GM19452 (cell line): ENCODE data around the gene MED7.
A peak's percentile ranks its signal among the peaks of the same experiment; 100 is the strongest.

Experiments used
- ATAC-seq: cut with Tn5 transposase; IDR thresholded peaks from one replicate; pipeline ENCODE4 v1.9.1; 2021; ENCODE audit not compliant: unreplicated experiment

Gene MED7

DNA sequence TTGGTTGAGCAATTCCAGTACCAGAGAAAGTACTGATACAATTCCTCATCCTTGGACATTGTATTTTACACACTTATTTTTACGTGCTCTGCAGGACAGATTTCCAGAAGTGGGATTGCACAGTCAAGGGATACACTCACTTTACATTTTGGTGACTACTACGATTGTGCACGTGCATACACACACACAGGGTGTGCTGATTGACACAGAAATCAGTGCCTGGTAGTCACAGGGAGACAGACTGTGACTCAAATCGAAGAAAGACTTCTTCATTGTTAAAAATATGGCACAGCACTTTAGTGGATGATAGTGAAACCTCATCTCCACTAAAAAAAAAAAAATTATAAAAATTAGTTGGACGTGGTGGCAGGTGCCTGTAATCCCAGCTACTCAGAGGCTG is 21.9 kb upstream of the MED7 start:
- ATAC-seq, result no peak

GRCh38 chr5:157162919-157163510 is 20.4 kb upstream of the MED7 start:
- ATAC-seq, result no peak

GRCh38 chr5:157161996-157162395 is 19.3 kb upstream of the MED7 start:
- ATAC-seq, result no peak

DNA sequence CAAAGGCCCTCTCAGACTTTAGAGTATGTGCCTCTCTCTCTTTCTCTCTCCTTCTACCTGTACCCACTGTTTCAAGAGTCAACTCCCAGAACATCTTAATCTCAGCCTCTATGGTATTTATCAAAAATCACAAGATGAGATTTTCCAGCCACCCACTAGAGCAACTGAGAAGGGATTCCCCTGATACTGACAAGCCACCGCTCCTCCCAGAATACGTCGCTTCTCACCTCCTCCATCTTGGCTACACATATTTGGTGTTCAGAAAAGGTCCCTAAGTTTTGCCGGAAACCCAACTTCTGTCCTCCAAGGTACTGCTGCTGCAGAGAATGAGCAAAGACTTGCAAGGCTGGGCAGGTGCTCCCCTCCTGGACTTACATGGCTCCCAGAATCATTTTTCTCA is 17.3 kb upstream of the MED7 start:
- ATAC-seq, result no peak

DNA sequence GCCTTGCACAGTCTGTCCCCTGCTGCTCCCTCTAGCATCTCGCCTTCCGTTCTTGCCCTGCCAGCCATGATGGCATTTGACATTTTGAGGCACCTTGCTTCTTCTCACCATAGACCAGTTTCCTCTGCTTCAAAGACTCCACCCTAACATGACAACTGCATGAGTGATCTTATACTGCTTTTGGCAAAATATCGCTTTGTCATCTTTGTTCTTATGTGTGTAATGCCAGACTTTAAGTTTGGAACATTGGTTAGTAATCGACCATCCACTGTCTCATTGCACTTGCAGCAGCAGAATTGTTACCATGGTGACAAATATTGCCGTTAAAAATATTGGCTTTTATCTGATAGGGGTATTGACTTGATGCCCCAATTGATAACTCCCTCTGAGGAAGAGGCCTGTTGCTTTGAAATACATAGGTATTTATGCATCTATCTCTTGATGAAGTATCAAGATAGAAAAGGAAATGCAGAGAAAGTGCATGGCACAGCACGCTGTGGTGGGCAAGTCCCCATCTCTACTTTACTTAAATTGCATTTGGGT is 16.6 kb upstream of the MED7 start:
- ATAC-seq, result no peak

GRCh38 chr5:157157293-157157891 is 14.7 kb upstream of the MED7 start:
- ATAC-seq, result no peak

- ATAC-seq, result no peak
Observed at GRCh38 chr5:157155297-157155696, 12.6 kb upstream of the MED7 start.

GRCh38 chr5:157150995-157151394 is 8.3 kb upstream of the MED7 start:
- no peak for ATAC-seq

- peak; percentile 71 for ATAC-seq
Observed at GRCh38 chr5:157148734-157149615, 6.3 kb upstream of the MED7 start.

DNA sequence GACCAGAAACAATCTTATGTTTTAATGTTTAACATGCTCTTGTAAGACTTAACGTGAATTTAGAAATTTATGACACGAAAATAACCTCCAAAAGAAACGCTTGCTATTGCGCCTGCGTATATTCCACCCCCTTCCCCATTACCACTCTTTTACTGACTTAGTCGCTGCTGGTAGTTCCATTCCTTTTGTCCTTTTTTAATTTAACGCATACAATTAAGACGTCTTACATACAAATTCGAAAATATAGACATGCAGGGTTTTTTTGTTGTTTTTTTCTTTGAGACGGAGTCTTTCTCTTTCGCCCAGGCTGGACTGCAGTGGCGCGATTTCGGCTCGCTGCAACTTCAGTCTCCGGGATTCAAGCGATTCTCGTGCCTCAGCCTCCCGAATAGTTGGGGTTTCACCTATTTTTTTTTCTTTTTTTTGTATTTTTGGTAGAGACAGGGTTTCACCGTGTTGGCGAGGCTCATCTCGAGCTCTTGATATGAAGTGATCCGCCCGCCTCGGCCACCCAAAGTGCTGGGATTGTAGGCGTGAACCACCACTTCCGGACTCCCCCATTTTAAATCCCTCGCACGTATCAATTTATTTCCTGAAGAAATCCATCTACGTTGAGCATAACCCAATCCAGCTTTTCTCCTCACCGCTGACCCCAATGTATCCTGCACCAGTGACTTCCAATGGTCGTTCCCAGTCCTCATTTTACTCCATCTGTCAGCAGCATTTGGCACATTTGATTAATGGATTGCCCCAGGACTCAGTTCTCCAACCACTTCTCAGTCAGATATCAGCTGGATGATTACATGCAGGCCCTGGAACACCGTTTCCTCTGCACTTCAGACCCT is 684 bp upstream of the MED7 start:
- peak; percentile 48 for ATAC-seq

GRCh38 chr5:157137691-157138090 is 5.0 kb downstream of the MED7 start:
- ATAC-seq, result no peak

DNA sequence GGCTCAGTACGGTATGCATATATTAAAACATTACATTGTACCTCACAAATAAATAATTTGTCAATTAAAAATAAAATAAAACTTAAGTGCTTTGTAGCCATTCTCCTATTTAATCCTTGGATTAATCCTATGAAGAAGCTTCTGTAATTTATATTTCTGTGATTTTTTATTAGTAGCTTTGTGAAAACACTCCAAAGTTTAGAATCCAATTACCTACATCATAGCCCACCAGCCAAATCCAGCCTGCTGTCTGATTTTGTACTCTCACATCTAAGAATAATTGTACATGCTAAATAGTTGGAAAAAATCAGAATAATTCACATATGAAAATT is 10.4 kb downstream of the MED7 start:
- ATAC-seq, result no peak

DNA sequence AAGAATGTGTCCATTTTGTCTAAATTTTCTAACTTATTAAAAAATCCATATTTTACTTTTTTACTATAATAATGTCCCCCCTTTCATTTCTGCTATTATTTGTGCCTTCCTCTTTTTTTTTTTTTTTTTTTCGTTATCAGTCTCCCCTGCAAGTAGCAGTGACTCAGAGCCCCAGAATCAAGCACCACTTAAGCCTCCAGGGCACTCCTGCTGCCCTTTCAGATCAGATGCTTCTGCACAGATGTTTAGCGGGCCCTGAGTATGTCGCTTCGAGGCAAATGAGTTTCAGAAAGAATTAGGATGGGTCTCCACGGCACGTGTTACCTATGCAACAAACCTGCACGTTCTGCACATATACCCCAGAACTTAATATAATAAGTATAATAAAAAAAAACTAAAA is 11.7 kb downstream of the MED7 start:
- peak; percentile 45 for ATAC-seq

DNA sequence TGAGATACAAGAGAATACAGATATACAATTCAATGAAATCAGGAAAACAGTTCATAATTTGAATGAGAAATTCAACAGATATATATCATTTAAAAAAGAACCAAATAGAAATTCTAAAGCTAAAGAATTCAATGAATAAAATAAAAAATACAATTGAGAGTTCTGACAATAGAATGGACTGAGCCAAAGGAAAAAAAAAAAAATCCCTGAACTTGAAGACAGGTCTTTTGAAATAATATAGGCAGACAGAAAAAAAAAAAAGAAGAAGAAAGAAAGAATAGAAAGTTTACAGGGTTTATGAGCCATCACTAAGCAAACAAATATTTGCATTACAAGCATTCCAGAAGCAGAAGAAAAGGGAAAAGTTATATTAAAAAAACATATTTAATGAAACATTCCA is 21.0 kb downstream of the MED7 start:
- ATAC-seq, result no peak

- ATAC-seq, result no peak
Observed at GRCh38 chr5:157120102-157120501, 22.6 kb downstream of the MED7 start.

GRCh38 chr5:157116483-157116954 is 26.1 kb downstream of the MED7 start:
- no peak for ATAC-seq

DNA sequence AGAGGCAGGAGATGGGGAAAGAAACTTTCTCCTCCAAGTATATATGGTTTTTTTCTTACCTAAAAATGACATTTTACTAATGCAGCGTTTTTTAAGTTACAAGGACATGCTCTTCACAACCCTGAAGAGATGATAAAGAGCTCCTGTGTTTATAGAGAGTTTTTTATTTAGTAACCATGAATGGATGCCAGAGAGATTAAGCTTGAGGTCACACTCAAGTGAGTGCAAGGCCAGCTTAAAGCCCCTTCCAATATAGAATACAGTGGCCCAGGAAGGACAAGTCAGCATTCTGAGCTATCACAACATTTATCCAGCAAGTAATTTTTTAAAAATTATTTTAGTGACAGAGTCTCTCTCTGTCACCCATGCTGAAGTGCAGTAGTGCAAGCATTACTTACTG is 27.2 kb downstream of the MED7 start:
- no peak for ATAC-seq

GRCh38 chr5:157115012-157115411 is 27.7 kb downstream of the MED7 start:
- ATAC-seq, result no peak

- ATAC-seq, result no peak
Observed at GRCh38 chr5:157113002-157113401, 29.7 kb downstream of the MED7 start.

DNA sequence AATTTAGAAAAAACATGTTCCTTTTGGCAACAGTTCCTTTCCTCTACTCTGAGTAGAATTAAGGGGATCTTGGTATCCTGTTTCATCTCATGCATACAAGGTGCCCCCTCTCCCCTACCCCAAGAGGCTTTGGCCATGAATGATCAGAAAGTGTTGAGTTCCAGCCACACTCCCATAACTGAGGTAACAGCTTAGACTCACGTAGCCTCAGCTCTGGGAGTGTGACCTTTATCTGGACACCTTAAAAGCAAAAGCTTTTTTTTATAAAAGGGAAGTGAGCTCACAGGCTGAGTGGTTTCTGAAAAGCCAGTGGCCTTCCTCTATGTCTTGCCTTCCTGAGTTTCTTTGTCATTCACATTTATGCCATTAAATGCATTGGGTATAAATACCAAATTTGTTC is 32.9 kb downstream of the MED7 start:
- peak; percentile 75 for ATAC-seq

DNA sequence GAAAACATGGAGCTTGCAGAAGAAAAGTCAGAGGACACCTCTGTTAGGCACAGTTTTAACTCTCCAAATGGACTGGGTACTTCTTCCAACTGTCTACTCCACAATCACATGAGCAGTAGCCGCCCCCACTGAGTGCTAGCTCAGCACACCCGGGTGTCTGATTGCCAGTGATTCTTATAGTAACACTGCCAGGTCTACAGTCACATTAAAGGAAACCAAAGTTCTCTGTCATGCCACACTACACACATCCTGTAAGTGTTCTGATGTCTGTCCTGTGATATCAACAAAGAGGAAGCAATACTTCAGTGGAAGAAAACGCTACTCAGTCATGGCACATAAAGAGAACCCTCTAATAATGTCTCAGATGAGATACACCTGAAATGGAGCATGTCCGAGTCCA is 33.7 kb downstream of the MED7 start, which contains the start of gene HAVCR2:
Gene HAVCR2 (minus strand): TSS at position 69 of the 400 bp plus-strand sequence. CDS start 61 bp downstream, at position 8.
- ATAC-seq, result peak; percentile 90
